ENCODE measurements around the gene DOCK9. TPM values are rescaled to one million over a fixed set of nuclear protein-coding genes. Genes with fewer than 3 reads are reported as not detected.

Gene DOCK9
- total and polyA plus RNA-seq, 2 experiments from 2014 or later = 32.8 to 39.1 TPM

GRCh38 chr13:98858191-98858590, 119.7 kb downstream of the DOCK9 start:
- Histone ChIP-seq H3K4me1 (ENCODE audit: low read depth) (peaks cover 10% of the 10 kb centered on the region), H3K9me3 (ENCODE audit: low read depth) (no peaks in the 10 kb centered on the region), H3K27me3 (no peaks in the 10 kb centered on the region), H3K36me3 (peaks cover 10% of the 10 kb centered on the region), H3K4me3 (no peak overlapping the region), H3K27ac (no peak overlapping the region)
- DNase-seq (ENCODE audit: low read depth in 1 of 2, low spot score in 1 of 2) = no peak
- TF ChIP-seq, protein P1, sequence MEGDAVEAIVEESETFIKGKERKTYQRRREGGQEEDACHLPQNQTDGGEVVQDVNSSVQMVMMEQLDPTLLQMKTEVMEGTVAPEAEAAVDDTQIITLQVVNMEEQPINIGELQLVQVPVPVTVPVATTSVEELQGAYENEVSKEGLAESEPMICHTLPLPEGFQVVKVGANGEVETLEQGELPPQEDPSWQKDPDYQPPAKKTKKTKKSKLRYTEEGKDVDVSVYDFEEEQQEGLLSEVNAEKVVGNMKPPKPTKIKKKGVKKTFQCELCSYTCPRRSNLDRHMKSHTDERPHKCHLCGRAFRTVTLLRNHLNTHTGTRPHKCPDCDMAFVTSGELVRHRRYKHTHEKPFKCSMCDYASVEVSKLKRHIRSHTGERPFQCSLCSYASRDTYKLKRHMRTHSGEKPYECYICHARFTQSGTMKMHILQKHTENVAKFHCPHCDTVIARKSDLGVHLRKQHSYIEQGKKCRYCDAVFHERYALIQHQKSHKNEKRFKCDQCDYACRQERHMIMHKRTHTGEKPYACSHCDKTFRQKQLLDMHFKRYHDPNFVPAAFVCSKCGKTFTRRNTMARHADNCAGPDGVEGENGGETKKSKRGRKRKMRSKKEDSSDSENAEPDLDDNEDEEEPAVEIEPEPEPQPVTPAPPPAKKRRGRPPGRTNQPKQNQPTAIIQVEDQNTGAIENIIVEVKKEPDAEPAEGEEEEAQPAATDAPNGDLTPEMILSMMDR (IDR thresholded peaks at IDR 0.05; ENCODE audit: low read depth, low read length) = no peak

DNA sequence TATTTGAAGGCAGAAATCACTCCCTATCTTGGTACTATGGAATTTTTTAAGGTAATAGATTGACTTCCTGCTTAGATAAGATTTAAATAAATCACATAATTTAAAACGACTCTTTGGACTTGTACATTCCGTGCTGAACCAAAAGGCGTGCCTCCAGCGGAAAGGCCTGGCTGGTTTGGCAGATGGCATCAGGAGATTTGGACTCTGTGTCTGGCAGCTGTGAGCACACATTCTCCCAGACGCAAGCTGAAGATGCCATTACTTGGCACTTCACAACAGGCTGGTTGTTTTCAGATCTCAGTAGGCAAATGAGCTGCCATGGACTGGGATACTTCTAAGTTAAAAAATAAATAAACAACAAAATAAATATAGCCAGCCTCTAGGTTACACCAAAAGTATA, 120.9 kb downstream of the DOCK9 start:
- DNase-seq (ENCODE audit: low read depth in 1 of 2, low spot score in 1 of 2) = no peak

GRCh38 chr13:98854448-98854847, 123.4 kb downstream of the DOCK9 start:
- no peaks in the 10 kb centered on the region for H3K27me3 ChIP-seq
- no peaks in the 10 kb centered on the region for H3K4me1 ChIP-seq (ENCODE audit: low read depth)
- TF ChIP-seq, protein P1 (IDR thresholded peaks at IDR 0.05; ENCODE audit: low read depth, low read length) = no peak
- no peak for DNase-seq (ENCODE audit: low read depth in 1 of 2, low spot score in 1 of 2)
- H3K36me3 ChIP-seq = peaks cover 6% of the 10 kb centered on the region
- no peak overlapping the region for H3K27ac ChIP-seq
- H3K4me3 ChIP-seq = no peak overlapping the region
- H3K9me3 ChIP-seq (ENCODE audit: low read depth) = no peaks in the 10 kb centered on the region

More for the DNA sequence above, 120.9 kb downstream of the DOCK9 start:
- Histone ChIP-seq H3K9me3 (ENCODE audit: low read depth) (no peaks in the 10 kb centered on the region), H3K36me3 (peaks cover 11% of the 10 kb centered on the region), H3K4me1 (ENCODE audit: low read depth) (peaks cover 10% of the 10 kb centered on the region), H3K27me3 (no peaks in the 10 kb centered on the region), H3K4me3 (no peak overlapping the region), H3K27ac (no peak overlapping the region)
- TF ChIP-seq, protein P1 (IDR thresholded peaks at IDR 0.05; ENCODE audit: low read depth, low read length) = no peak

- Histone ChIP-seq H3K4me1 (ENCODE audit: low read depth) (no peaks in the 10 kb centered on the region), H3K9me3 (ENCODE audit: low read depth) (no peaks in the 10 kb centered on the region), H3K4me3 (no peak overlapping the region), H3K27me3 (no peaks in the 10 kb centered on the region), H3K36me3 (peaks cover 3% of the 10 kb centered on the region), H3K27ac (no peak overlapping the region)
- no peak for DNase-seq (ENCODE audit: low read depth in 1 of 2, low spot score in 1 of 2)
- TF ChIP-seq, protein P1 (IDR thresholded peaks at IDR 0.05; ENCODE audit: low read depth, low read length) = no peak
Observed at GRCh38 chr13:98853771-98854221, 124.1 kb downstream of the DOCK9 start.

GRCh38 chr13:98851276-98851675, 126.6 kb downstream of the DOCK9 start:
- Histone ChIP-seq H3K27ac (no peak overlapping the region), H3K27me3 (no peaks in the 10 kb centered on the region), H3K9me3 (ENCODE audit: low read depth) (no peaks in the 10 kb centered on the region), H3K36me3 (peaks cover 8% of the 10 kb centered on the region), H3K4me3 (no peak overlapping the region), H3K4me1 (ENCODE audit: low read depth) (no peaks in the 10 kb centered on the region)
- TF ChIP-seq, protein P1 (IDR thresholded peaks at IDR 0.05; ENCODE audit: low read depth, low read length) = no peak
- no peak for DNase-seq (ENCODE audit: low read depth in 1 of 2, low spot score in 1 of 2)

- H3K9me3 ChIP-seq (ENCODE audit: low read depth) = no peaks in the 10 kb centered on the region
- peaks cover 20% of the 10 kb centered on the region for H3K36me3 ChIP-seq
- no peak overlapping the region for H3K27ac ChIP-seq
- DNase-seq (ENCODE audit: low read depth in 1 of 2, low spot score in 1 of 2) = no peak
- no peaks in the 10 kb centered on the region for H3K4me1 ChIP-seq (ENCODE audit: low read depth)
- no peak overlapping the region for H3K4me3 ChIP-seq
- TF ChIP-seq, protein P1 (IDR thresholded peaks at IDR 0.05; ENCODE audit: low read depth, low read length) = no peak
- H3K27me3 ChIP-seq = no peaks in the 10 kb centered on the region
Observed at GRCh38 chr13:98848746-98849145, 129.1 kb downstream of the DOCK9 start.
